CD4-positive, alpha-beta T cell treated with Interleukin-1 beta for 1 hour (primary cell): ENCODE results near the gene EHD1.
"Not testable (repeated sequence)": the region's sequence is repeated elsewhere in the genome, so short reads cannot be mapped to it uniquely, and the experiment has no call there.

ENCODE experiments used
- DNase-seq, 2 donors: peaks; one replicate each; pipeline ENCODE4 v3.0.0-alpha.2; 2020 to 2022

The EHD1 gene

GRCh38 chr11:64823568-64824119 lies 54.8 kb downstream of the EHD1 start:
- no peak for DNase-seq

- DNase-seq = no peak
These were observed 60.9 kb downstream of the EHD1 start for GRCh38 chr11:64817476-64817875.

DNA sequence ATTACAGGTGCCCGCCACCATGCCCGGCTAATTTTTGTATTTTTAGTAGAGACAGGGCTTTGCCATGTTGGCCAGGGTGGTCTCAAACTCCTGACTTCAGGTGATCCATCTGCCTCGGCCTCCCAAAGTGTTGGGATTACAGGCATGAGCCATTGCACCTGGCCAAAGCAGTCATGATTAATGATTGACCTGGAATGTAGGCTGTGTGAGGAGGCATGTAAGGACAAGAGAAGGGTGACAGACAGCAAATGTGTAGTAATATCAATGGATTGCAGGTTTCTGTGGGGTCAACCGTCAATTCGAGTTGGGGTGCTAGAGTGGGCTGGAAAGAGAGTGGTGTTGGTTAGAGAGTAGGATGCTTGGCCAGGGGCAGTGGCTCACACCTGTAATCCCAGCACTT lies 63.0 kb downstream of the EHD1 start:
- DNase-seq = not testable (repeated sequence)

GRCh38 chr11:64814712-64815187 lies 63.7 kb downstream of the EHD1 start:
- DNase-seq = no peak

DNA sequence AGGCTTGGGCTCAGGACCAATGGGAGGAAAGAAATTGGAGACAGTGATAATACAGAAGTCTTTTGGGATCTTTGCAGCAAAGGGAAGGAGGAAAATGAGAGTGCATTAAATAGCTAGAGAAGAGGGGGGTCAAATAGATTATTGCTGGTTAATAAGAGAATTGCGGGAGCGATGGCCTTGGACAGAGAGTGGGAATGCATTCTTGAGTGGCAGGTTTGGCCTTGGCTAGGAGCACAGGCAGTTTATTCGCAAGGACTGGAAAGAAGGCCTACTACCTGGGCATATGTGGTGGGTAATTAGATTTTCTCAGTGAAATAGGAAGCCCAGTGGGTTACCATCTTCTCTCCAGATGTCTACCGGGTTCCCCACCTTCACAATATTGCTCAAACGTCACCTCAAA lies 64.6 kb downstream of the EHD1 start:
- no peak for DNase-seq

DNA sequence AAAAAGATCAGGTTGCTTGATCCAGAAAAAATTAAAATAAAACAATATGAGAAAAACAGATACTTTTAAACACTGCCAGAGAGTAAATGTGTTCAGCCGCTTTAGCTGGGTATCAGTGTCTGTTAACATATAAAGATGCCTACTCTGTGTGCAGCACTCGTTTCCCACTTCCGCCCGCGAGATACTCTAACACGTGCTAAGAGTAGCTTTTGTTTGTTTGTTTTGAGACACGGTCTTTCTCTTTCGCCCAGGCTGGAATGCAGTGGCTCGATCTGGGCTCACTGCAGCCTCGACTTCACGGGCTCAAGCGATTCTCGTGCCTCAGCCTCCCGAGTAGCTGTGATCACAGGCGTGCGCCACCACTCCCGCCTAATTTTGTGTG lies 67.5 kb downstream of the EHD1 start:
- peak; percentile 43 to 57 for DNase-seq

GRCh38 chr11:64810271-64810890 lies 68.0 kb downstream of the EHD1 start, which contains the start of gene MEN1:
TSS of gene MEN1 (minus strand) at chr11:64810551. CDS start at chr11:64810109, 442 bp downstream.
- peak; percentile 79 to 80 for DNase-seq

- peak in 1 of 2 donors; percentile 18 for DNase-seq
These were observed 68.6 kb downstream of the EHD1 start for GRCh38 chr11:64809781-64810241.

DNA sequence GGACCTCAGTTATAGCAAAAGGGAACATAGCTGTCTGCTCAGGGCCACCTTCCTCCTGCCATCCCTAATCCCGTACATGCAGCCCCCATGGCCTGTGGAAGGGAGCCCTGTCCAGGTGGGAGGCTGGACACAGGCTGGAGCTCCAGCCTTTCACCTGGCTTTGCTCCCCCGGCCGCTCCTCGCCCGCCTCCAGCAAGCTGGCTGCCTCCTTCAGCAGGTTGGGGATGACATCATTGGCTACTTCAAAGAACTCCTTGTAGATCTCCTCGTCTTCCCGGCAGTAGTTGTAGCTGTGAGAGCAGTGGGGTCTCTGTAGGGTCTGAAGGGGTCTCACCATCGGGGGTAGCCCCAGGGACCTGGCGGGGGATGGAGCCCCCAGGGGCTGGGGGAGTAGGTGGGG lies 72.9 kb downstream of the EHD1 start:
- DNase-seq = no peak

- DNase-seq = no peak
These were observed 73.8 kb downstream of the EHD1 start for GRCh38 chr11:64804346-64805210.

GRCh38 chr11:64803846-64804345 lies 74.5 kb downstream of the EHD1 start:
- peak in 1 of 2 donors; percentile 21 for DNase-seq

GRCh38 chr11:64803158-64803845 lies 75.1 kb downstream of the EHD1 start, which contains the start of gene MAP4K2:
TSS of gene MAP4K2 (minus strand) at chr11:64803214. CDS start at chr11:64803149, 65 bp downstream.
- DNase-seq = peak; percentile 89 to 91

- DNase-seq = peak in 1 of 2 donors; percentile 44
These were observed 75.9 kb downstream of the EHD1 start for GRCh38 chr11:64802370-64803157.
